Smooth muscle cell (in vitro differentiated cells): ENCODE measurements around the gene NAA35. TPM values are rescaled to one million over a fixed set of nuclear protein-coding genes. Genes with fewer than 3 reads are reported as not detected.

Experiments used
- DNase-seq: peaks from one replicate; lab custom pipeline; 2025; ENCODE audit not compliant: unreplicated experiment; lab: John Stamatoyannopoulos, UW
- H2AFZ ChIP-seq: fragments of 200-600 bp; sonication (generic); 2 replicates; pipeline ENCODE4 v1.6.0; 2016; ENCODE audit warnings: antibody characterized with exemption, low read depth, mild to moderate bottlenecking
- H3F3A ChIP-seq: fragments of 200-600 bp; sonication (generic); 2 replicates; pipeline ENCODE4 v1.6.0; 2017; ENCODE audit warnings: antibody characterized with exemption, low read depth
- H3K27ac ChIP-seq: fragments of 200-600 bp; sonication (generic); 2 replicates; pipeline ENCODE4 v1.5.1; 2016; ENCODE audit warnings: low read depth, mild to moderate bottlenecking
- H3K27me3 ChIP-seq: fragments of 200-600 bp; sonication (generic); 2 replicates; pipeline ENCODE4 v1.6.1; 2016; ENCODE audit warnings: low read depth, mild to moderate bottlenecking
- H3K36me3 ChIP-seq: fragments of 200-600 bp; sonication (generic); 2 replicates; pipeline ENCODE4 v1.5.1; 2016; ENCODE audit warnings: low read depth
- H3K4me1 ChIP-seq: fragments of 200-600 bp; sonication (generic); 2 replicates; pipeline ENCODE4 v1.5.1; 2016; ENCODE audit warnings: low read depth
- H3K4me2 ChIP-seq: fragments of 200-600 bp; sonication (generic); 2 replicates; pipeline ENCODE4 v1.6.0; 2016; ENCODE audit warnings: mild to moderate bottlenecking
- H3K4me3 ChIP-seq: fragments of 200-600 bp; sonication (generic); 2 replicates; pipeline ENCODE4 v1.5.1; 2016; ENCODE audit warnings: mild to moderate bottlenecking
- H3K79me2 ChIP-seq: fragments of 200-600 bp; sonication (generic); 2 replicates; pipeline ENCODE4 v1.6.0; 2016; ENCODE audit warnings: low read depth, mild to moderate bottlenecking
- H3K9ac ChIP-seq: fragments of 200-600 bp; sonication (generic); 2 replicates; pipeline ENCODE4 v1.6.0; 2016; ENCODE audit warnings: low read depth
- H3K9me3 ChIP-seq: fragments of 200-600 bp; sonication (generic); replicated peaks from 2 replicates; pipeline ENCODE4 v1.5.1; 2016; ENCODE audit warnings: low read depth
- H4K20me1 ChIP-seq: fragments of 200-600 bp; sonication (generic); 2 replicates; pipeline ENCODE4 v1.6.0; 2016; ENCODE audit warnings: low read depth
- WGBS: methylation state at CpG from one replicate; pipeline ENCODE4 v1.1.7; 2016; ENCODE audit warnings: low lambda C conversion rate; 5-methylcytosine and 5-hydroxymethylcytosine counted together
- polyA plus RNA-seq: library from polyadenylated mRNA; unstranded; fragments of >200 nt; fragmentation: Nextera tagmentation; extraction: Ambion mirVana; gene quantifications from 2 replicates; pipeline ENCODE4 v1.2.1, GENCODE V29; 2016
- total RNA-seq: library from RNA; depleted of rRNA; stranded (reverse); fragments of >200 nt; gene quantifications from 2 replicates; pipeline ENCODE4 v1.2.3, GENCODE V29; 2014
- TF ChIP-seq, protein P1 (sequence below): fragments of 200-600 bp; sonication (generic); IDR thresholded peaks from 2 replicates; pipeline ENCODE4 v1.5.1; 2017; ENCODE audit warnings: borderline replicate concordance, mild to moderate bottlenecking, antibody characterized with exemption; ENCODE audit not compliant: insufficient read depth, poor library complexity, severe bottlenecking

The NAA35 gene
- total and polyA plus RNA-seq, 2 experiments from 2014 or later: 14.9 to 26.4 TPM

- H3K4me3 ChIP-seq: no peak overlapping the region
- TF ChIP-seq, protein P1, sequence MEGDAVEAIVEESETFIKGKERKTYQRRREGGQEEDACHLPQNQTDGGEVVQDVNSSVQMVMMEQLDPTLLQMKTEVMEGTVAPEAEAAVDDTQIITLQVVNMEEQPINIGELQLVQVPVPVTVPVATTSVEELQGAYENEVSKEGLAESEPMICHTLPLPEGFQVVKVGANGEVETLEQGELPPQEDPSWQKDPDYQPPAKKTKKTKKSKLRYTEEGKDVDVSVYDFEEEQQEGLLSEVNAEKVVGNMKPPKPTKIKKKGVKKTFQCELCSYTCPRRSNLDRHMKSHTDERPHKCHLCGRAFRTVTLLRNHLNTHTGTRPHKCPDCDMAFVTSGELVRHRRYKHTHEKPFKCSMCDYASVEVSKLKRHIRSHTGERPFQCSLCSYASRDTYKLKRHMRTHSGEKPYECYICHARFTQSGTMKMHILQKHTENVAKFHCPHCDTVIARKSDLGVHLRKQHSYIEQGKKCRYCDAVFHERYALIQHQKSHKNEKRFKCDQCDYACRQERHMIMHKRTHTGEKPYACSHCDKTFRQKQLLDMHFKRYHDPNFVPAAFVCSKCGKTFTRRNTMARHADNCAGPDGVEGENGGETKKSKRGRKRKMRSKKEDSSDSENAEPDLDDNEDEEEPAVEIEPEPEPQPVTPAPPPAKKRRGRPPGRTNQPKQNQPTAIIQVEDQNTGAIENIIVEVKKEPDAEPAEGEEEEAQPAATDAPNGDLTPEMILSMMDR: no peak
- no peak for DNase-seq
- H3K4me1 ChIP-seq: no peaks in the 10 kb centered on the region
- no peaks in the 10 kb centered on the region for H3K27me3 ChIP-seq
- H3K36me3 ChIP-seq: no peaks in the 10 kb centered on the region
- H3F3A ChIP-seq: no peaks in the 10 kb centered on the region
- WGBS: 91% methylated on average over 19 of the region's 21 CpGs
- no peak overlapping the region for H3K27ac ChIP-seq
- H3K9me3 ChIP-seq: no peaks in the 10 kb centered on the region
- H3K9ac ChIP-seq: no peak overlapping the region
- H3K79me2 ChIP-seq: no peaks in the 10 kb centered on the region
- no peak overlapping the region for H2AFZ ChIP-seq
- H4K20me1 ChIP-seq: peaks cover 16% of the 10 kb centered on the region
- H3K4me2 ChIP-seq: no peak overlapping the region
These were observed 111.9 kb downstream of the NAA35 start for GRCh38 chr9:86052556-86053468.

GRCh38 chr9:86054695-86055094 lies 113.7 kb downstream of the NAA35 start:
- WGBS: 92% methylated on average over 3 of the region's 3 CpGs
- no peaks in the 10 kb centered on the region for H3K36me3 ChIP-seq
- no peak overlapping the region for H2AFZ ChIP-seq
- no peak for DNase-seq
- no peaks in the 10 kb centered on the region for H3F3A ChIP-seq
- no peaks in the 10 kb centered on the region for H3K27me3 ChIP-seq
- TF ChIP-seq, protein P1: no peak
- no peak overlapping the region for H3K9ac ChIP-seq
- peaks cover 16% of the 10 kb centered on the region for H4K20me1 ChIP-seq
- no peak overlapping the region for H3K4me3 ChIP-seq
- H3K27ac ChIP-seq: no peak overlapping the region
- no peaks in the 10 kb centered on the region for H3K9me3 ChIP-seq
- H3K79me2 ChIP-seq: no peaks in the 10 kb centered on the region
- H3K4me2 ChIP-seq: no peak overlapping the region
- no peaks in the 10 kb centered on the region for H3K4me1 ChIP-seq

DNA sequence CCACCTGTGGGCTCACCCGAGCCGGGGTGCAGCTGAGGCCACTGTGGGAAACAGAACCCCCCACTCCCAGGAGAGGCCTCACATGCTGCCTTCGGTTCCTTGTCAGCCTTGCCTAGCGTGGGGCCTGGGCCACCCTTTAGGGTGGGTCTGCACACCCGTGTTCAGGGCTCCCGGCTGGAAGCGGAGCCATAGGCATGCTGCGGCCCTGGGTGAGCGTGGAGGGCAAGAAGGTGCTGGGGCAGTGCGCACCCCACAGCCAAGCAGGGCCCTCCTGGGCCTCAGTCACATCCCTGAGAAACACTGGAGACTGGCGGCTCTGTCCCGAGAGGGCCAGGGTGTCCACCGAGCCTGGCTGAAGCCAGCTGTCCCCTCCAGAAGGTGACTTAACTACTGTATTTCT lies 116.5 kb downstream of the NAA35 start:
- TF ChIP-seq, protein P1: no peak
- Histone ChIP-seq H2AFZ (no peak overlapping the region), H3K9me3 (no peaks in the 10 kb centered on the region), H3K4me2 (no peak overlapping the region), H3F3A (no peaks in the 10 kb centered on the region), H3K27ac (no peak overlapping the region), H3K4me3 (no peak overlapping the region), H3K79me2 (no peaks in the 10 kb centered on the region), H4K20me1 (peaks cover 16% of the 10 kb centered on the region), H3K4me1 (no peaks in the 10 kb centered on the region), H3K27me3 (no peaks in the 10 kb centered on the region), H3K36me3 (no peaks in the 10 kb centered on the region), H3K9ac (no peak overlapping the region)
- 95% methylated on average over 13 of the region's 13 CpGs for WGBS
- DNase-seq: no peak
